ENCODE results near the gene MEGF9.
"Not testable (repeated sequence)": the region's sequence is repeated elsewhere in the genome, so short reads cannot be mapped to it uniquely, and the experiment has no call there.

MEGF9 gene
- 29.7 to 52.9 reads per million in 2 donors for total RNA-seq

DNA sequence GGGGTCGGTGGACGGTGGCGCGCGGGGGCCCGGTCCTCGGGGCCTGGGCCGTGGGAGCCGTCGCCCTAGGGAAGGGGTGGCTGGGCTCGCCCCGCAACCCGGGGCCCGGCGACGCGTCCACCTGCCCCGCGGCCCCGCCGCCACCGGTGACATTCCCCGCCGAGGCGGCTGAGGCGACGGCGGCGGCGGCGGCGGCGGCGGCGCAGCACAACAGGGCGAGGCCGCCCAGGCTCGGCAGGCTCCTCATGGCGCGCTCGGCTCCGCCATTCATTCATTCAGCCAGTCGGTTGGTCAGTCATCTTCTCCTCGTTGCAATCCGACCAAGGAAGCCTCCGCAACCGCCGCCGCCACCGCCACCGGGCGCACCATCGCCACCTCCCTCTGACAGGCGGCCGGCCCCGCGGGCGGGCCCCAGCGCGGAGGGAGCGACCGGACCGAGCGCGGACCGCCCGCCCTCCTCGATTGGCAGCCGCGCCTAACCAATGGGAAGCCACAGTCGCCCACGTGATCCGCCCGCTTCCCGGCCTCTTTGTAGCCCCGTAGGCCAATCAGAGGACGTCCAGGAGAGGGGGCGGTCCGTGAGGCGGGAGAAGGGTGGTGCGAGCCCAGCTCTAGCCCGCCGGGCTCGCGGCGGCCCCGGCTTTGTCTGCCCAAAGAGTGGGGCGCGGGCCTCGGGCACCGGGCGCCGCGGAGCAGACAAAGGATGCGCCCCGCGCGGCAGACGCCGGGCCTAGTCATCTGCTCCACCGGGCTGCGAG, at the start of gene MEGF9:
TSS of gene MEGF9 (minus strand) at position 383 of the 758 bp plus-strand sequence. CDS start at position 271, 112 bp downstream.
- peak; percentile 95 for DNase-seq

DNA sequence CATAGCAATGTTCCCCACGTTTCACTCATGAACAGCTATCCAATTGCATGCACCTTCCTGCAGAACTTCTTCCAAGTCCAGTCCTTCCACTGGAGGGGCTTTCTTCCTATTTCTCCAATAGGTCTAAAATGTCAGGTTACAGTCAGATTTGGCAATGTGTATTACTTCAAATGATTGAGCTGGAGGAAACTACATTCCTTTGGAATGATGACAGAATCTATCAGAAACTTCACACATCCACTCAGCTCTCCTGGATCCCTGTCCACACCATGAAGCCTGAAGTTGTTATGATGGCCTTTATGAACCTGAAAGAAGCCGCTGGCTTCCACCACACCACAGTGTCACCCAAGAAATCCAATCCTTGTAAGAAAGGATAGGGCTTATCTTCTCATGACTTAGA, 46.7 kb upstream of the MEGF9 start:
- no peak for DNase-seq

DNA sequence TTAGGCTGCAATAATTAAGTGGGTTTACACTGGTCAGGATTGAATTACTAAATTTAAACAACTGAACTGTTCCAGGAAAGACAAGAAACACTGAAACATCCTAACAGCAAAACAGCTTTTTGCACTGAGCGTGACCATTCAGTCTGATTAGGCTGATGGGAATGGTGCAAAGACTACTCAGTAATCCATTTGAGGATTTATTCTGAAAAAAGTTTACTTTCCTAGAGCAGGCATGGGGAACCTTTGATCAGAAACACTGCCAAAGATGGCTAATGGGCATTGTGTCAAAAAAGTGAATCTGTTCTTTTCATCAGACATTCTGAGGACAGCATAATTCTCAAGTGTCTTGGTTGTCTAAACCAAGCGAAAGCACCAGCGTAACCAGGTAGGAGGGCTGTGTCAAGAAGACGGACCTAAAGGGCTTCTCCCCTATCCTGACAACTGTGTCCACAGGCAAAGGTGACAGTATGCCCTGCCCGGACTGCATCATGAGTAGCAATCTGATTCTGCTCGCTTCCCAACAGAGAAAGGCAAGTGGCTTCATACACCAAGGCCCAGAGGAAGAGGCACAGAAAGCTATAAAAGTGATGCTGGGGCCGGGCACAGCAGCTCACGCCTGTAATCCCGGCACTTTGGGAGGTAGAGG, 45.6 kb upstream of the MEGF9 start:
- no peak for DNase-seq

- no peak for DNase-seq
Measured at GRCh38 chr9:120758544-120758943, 44.3 kb upstream of the MEGF9 start.

GRCh38 chr9:120757026-120757913, 43.0 kb upstream of the MEGF9 start:
- no peak for DNase-seq

DNA sequence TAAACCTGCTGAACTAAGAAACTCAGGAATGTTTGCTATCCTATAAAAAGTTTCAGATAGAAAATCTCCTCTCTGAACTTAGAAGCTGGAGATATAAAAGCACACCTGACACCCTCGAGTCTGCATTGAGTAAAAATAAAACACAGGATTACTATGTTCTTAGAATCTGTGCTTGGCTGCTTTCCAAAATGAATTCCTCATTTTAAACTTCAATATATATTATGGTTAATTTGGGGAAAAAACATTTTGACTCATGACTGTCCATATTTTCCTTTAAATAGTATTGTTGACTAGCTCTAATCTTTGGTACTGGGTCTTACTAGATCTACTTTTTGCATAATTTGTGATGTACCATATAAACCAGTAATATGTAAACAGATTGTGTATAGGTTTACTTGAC, 42.3 kb upstream of the MEGF9 start:
- DNase-seq, result no peak

DNA sequence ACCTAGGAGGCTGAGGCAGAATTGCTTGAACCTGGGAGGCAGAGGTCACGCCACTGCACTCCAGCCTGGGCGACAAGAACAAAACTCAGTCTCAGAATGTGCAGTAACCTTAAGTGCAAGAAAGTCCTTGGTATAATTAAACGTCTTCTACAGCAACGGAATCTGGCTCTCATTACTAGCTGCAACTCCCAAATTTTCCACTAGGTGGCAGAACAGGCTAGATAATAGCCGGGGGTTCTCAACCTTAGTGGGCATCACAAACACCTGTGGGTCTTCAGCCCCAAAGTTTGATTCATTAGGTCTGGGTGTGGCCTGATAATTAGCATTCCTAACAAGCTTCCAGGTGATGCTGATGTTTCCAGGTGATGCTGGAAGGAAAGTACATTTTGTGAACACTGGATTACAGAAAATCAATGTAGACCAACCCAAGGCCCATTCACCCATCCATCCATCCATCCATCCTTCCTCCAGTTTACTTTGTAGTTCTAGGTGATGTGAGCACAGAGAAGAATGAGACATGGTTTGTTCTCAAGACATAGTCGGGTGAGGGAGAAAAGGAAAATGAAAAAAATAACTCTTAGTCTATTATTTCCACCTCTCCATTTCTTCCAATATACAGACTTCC, 41.7 kb upstream of the MEGF9 start:
- DNase-seq, result peak; percentile 63

DNA sequence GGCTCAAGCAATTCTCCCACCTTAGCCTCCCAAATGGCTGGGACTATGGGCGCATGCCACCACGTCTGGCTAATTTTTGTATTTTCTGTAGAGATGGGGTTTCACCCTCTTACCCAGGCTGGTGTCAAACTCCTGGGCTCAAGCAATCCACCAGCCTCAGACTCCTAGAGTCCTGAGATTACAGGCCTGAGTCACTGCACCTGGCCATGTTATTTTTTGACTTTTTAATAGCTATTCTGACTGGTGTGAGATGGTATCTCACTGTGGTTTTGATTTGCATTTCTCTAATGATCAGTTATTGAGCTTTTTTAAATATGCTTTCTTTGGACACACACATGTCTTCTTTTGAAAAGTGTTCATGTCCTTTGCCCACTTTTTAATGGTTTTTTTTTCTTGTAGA, 40.8 kb upstream of the MEGF9 start:
- no peak for DNase-seq

DNA sequence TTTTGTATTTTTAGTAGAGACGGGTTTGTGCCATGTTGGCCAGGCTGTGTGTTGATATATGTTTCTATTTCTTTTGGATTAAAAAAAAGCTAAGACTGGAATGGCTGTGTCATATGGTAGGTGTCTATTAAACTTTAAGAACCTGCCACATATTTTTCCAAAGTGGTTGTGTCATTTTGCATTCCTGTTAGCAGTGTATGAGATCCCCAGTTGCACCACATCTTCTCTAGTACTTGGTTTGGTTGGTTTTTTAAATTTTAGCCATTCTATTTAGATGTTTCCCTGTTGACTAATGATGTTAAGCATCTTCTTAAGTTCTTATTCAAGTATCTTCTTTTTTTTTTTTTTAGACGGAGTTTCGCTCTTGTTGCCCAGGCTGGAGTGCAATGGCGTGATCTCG, 36.2 kb upstream of the MEGF9 start:
- DNase-seq, result no peak

- DNase-seq, result not testable (repeated sequence)
Measured at GRCh38 chr9:120746366-120746765, 32.1 kb upstream of the MEGF9 start.

GRCh38 chr9:120745278-120745677, 31.0 kb upstream of the MEGF9 start:
- DNase-seq, result no peak

- no peak for DNase-seq
Measured at GRCh38 chr9:120742951-120743416, 28.7 kb upstream of the MEGF9 start.

DNA sequence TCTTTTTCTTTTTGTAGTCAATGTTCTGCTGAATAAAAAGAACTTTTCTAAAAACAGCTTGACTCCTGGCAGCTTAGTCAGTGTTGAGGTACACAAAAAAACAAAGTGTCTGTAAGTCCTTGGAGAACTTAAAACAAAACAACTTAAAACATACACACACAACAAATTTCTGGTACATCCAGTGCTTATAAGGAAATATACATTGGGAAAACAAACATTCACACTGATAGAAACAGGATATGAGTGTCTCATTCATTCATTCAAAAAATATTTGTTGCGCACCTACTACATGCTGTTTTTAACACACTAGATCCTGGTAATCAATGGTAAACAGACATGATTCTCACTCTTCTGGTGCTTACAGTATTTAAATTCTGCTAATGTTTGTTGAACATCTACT, 27.4 kb upstream of the MEGF9 start:
- no peak for DNase-seq

GRCh38 chr9:120741191-120741590, 26.9 kb upstream of the MEGF9 start:
- no peak for DNase-seq

DNA sequence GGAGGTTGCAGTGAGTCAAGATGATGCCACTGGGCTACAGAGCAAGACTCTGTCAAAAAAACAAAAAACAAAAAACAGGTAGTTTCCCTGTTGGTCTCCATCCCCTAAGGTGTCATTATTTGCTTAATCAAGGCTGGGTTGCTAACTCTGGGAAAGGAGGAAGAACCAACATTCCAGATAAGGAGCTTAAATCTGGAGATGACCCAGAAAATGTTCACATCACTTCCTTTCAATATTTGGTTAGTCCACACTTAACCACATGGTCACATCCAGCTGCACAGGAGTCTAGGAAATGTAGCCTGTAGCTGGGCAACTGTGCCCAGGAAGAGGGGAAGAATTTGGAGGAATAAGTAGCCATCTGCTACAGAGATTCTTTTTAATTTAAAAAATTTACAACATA, 25.9 kb upstream of the MEGF9 start:
- no peak for DNase-seq

DNA sequence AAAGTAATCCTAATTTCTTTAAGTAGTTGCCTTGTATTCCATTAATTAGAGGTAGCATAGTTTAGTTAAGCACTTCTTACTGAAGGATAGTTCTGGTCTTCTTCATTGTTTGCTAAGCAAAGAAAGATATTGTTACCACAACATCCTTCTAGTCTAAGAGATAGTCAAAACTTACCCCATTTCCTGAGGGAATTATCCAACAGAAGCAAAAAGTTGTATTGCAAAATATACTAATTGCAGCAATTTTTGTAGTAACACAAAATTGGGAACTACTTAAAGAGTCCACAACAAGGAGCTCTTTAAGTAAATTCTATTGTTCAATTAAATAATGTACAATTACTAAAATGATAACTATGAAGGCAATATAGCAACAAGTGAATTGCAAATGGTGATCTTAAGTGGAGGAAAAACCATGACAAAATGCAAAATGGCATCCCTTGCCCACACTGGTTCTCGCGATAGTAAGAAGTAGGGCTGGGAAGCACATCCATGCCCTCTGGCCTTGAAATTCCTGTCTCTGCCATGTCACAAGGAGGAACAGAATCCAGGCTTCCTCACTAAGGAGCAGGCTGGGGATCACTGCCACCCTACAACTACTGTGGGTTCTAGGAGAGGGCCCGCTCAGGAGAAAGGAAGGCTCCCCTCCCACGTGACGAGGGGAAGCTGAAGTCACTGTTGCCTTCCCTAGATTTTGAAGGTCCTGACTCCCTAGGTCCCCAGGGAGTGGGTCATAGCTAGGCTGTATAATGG, 23.3 kb upstream of the MEGF9 start:
- no peak for DNase-seq

DNA sequence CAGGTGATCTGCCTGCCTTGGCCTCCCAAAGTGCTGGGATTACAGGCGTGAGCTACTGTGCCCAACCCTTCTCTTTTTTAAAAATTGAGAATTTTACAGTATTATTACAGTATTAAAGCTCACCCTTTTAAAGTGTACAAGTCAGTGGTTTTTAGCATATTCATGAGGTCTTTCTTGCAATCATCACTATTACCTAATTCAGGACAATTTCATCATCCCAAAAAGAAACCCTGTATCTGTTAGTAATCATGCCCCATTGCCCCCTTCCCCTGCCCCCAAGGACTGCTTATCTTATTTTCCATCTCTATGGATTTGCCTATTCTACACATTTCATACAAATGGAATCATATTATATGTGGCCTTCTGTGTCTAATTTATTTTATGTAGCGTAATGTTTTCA, 22.6 kb upstream of the MEGF9 start:
- no peak for DNase-seq

- no peak for DNase-seq
Measured at GRCh38 chr9:120735415-120736126, 21.3 kb upstream of the MEGF9 start.

DNA sequence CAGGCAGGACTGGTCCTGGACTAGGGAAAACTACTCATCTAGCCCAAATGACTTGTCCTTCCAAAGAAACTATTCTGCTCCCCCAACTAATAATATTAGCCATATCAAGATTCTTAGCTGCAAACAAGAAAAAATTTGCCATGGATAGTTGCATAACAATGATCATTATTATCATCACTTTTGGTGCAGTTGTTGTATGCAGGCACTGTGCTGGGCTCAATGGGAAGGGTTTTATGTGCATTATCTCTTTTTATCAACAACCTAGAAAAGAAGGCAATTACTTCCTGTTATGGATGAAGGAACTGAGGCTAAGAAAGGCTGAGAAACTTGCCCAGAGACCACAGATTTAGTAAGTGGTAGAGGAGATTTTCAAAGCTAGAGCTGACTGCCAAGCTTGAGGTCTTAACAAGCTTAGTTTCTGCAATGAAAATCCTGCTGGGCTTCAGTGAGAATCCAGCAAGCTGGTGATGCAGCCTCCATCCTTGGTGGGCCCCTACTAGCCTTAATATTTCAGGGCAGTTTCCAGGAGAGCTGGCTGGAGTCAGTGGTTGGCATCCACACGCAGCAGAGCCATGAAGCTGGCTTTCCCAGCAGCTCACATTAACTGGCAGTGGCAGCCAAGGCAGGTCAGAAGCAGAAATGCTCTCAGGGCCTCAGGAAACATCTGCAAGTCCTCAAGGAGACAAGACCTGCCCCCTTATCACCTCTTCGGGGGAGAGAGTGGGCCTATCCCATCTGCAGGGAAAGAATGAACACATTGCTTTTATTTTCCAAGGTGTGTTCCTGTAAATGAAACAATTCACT, 20.5 kb upstream of the MEGF9 start:
- DNase-seq, result no peak

GRCh38 chr9:120733190-120733589, 18.9 kb upstream of the MEGF9 start:
- no peak for DNase-seq
